Measurements from ENCODE around the gene BATF.
A peak's percentile ranks its signal among the peaks of the same experiment; 100 is the strongest.

The BATF gene

GRCh38 chr14:75533791-75534555 is 11.7 kb downstream of the BATF start:
- TF ChIP-seq POLR2A (IDR thresholded peaks at IDR 0.05; ENCODE audit: low read length) (no peak), GATA1 (IDR thresholded peaks at IDR 0.05; ENCODE audit: low read depth, low read length) (no peak)
- no peak for DNase-seq

- TF ChIP-seq GATA1 (IDR thresholded peaks at IDR 0.05; ENCODE audit: low read depth, low read length) = no peak
- no peak for TF ChIP-seq POLR2A (IDR thresholded peaks at IDR 0.05; ENCODE audit: low read length)
- DNase-seq = no peak
Measured at GRCh38 chr14:75535164-75535898, 13.1 kb downstream of the BATF start.

- TF ChIP-seq GATA1 (IDR thresholded peaks at IDR 0.05; ENCODE audit: low read depth, low read length) = no peak
- TF ChIP-seq POLR2A (IDR thresholded peaks at IDR 0.05; ENCODE audit: low read length) = no peak
Measured at GRCh38 chr14:75537071-75537470, 14.8 kb downstream of the BATF start.

GRCh38 chr14:75539162-75539560 is 16.9 kb downstream of the BATF start:
- TF ChIP-seq GATA1 (IDR thresholded peaks at IDR 0.05; ENCODE audit: low read depth, low read length) (no peak), POLR2A (IDR thresholded peaks at IDR 0.05; ENCODE audit: low read length) (no peak)
- DNase-seq = no peak

More at GRCh38 chr14:75537071-75537470, 14.8 kb downstream of the BATF start:
- DNase-seq = no peak

GRCh38 chr14:75539561-75540478 is 17.6 kb downstream of the BATF start:
- DNase-seq = no peak

GRCh38 chr14:75540479-75540851 is 18.2 kb downstream of the BATF start:
- DNase-seq = no peak

More at GRCh38 chr14:75539561-75540478, 17.6 kb downstream of the BATF start:
- TF ChIP-seq POLR2A (IDR thresholded peaks at IDR 0.05; ENCODE audit: low read length) (no peak), GATA1 (IDR thresholded peaks at IDR 0.05; ENCODE audit: low read depth, low read length) (no peak)

GRCh38 chr14:75542588-75543091 is 20.4 kb downstream of the BATF start:
- TF ChIP-seq GATA1 (IDR thresholded peaks at IDR 0.05; ENCODE audit: low read depth, low read length) (no peak), POLR2A (IDR thresholded peaks at IDR 0.05; ENCODE audit: low read length) (no peak)
- DNase-seq = peak in 1 of 2 experiments; percentile 7

More at GRCh38 chr14:75540479-75540851, 18.2 kb downstream of the BATF start:
- TF ChIP-seq GATA1 (IDR thresholded peaks at IDR 0.05; ENCODE audit: low read depth, low read length) = no peak
- no peak for TF ChIP-seq POLR2A (IDR thresholded peaks at IDR 0.05; ENCODE audit: low read length)

GRCh38 chr14:75543253-75543652 is 21.0 kb downstream of the BATF start:
- no peak for DNase-seq
- TF ChIP-seq POLR2A (IDR thresholded peaks at IDR 0.05; ENCODE audit: low read length) (no peak), GATA1 (IDR thresholded peaks at IDR 0.05; ENCODE audit: low read depth, low read length) (no peak)

GRCh38 chr14:75543786-75544185 is 21.5 kb downstream of the BATF start:
- no peak for TF ChIP-seq POLR2A (IDR thresholded peaks at IDR 0.05; ENCODE audit: low read length)
- no peak for TF ChIP-seq GATA1 (IDR thresholded peaks at IDR 0.05; ENCODE audit: low read depth, low read length)
- DNase-seq = no peak

- TF ChIP-seq GATA1 (IDR thresholded peaks at IDR 0.05; ENCODE audit: low read depth, low read length) (no peak), POLR2A (IDR thresholded peaks at IDR 0.05; ENCODE audit: low read length) (no peak)
- DNase-seq = no peak
Measured at GRCh38 chr14:75545907-75546306, 23.6 kb downstream of the BATF start.

- TF ChIP-seq GATA1 (IDR thresholded peaks at IDR 0.05; ENCODE audit: low read depth, low read length) = no peak
- no peak for TF ChIP-seq POLR2A (IDR thresholded peaks at IDR 0.05; ENCODE audit: low read length)
- no peak for DNase-seq
Measured at GRCh38 chr14:75547552-75548250, 25.4 kb downstream of the BATF start.

GRCh38 chr14:75548544-75548943 is 26.3 kb downstream of the BATF start:
- DNase-seq = no peak
- TF ChIP-seq POLR2A (IDR thresholded peaks at IDR 0.05; ENCODE audit: low read length) = no peak
- no peak for TF ChIP-seq GATA1 (IDR thresholded peaks at IDR 0.05; ENCODE audit: low read depth, low read length)

- no peak for DNase-seq
- TF ChIP-seq GATA1 (IDR thresholded peaks at IDR 0.05; ENCODE audit: low read depth, low read length) = no peak
- TF ChIP-seq POLR2A (IDR thresholded peaks at IDR 0.05; ENCODE audit: low read length) = no peak
Measured at GRCh38 chr14:75549169-75549568, 26.9 kb downstream of the BATF start.

All from erythroblast (primary cell).